SK-N-MC (cell line): Measurements from ENCODE around the gene SEBOX.

Experiments used
- EZH2 ChIP-seq: fragments of 200-600 bp; sonication (generic); IDR thresholded peaks from one replicate; pipeline ENCODE4 v1.6.1; 2017; ENCODE audit warnings: antibody characterized with exemption
- POLR2AphosphoS5 ChIP-seq: IDR thresholded peaks from 2 replicates; pipeline ENCODE4 v1.6.1; 2012; ENCODE audit warnings: mild to moderate bottlenecking, low read depth, low read length, borderline replicate concordance

GRCh38 chr17:28334171-28334570 lies 30.8 kb downstream of the SEBOX start:
- TF ChIP-seq POLR2AphosphoS5 (no peak), EZH2 (no peak)
